OCI-LY7 (cell line): ENCODE data around the gene MBLAC1. TPM values are rescaled to one million over a fixed set of nuclear protein-coding genes. Genes with fewer than 3 reads are reported as not detected.
A peak's percentile ranks its signal among the peaks of the same experiment; 100 is the strongest.

Experiments used
- BruUV-seq: library from RNA; stranded (reverse); fragments of 400-500 nt; replicated peaks from 2 replicates; lab custom pipeline; 2021; lab: Mats Ljungman, UMichigan
- CTCF ChIA-PET: fragments of 300-600 bp; sonication (Branson Sonifier 250); formaldehyde crosslinking; loops from one replicate; lab custom pipeline; 2022; ENCODE audit warnings: antibody characterized with exemption; ENCODE audit not compliant: unreplicated experiment; lab: Charles Lee
- POLR2A ChIA-PET: fragments of 300-600 bp; sonication (Branson Sonifier 250); formaldehyde crosslinking; loops from one replicate; lab custom pipeline; 2022; ENCODE audit warnings: antibody characterized with exemption; lab: Charles Lee
- DNase-seq: peaks from one replicate; pipeline ENCODE4 v3.0.0-alpha.2; 2015; ENCODE audit warnings: low spot score
- H2AFZ ChIP-seq: fragments of 200-600 bp; sonication (generic), shearing (Covaris generic); 2 replicates; pipeline ENCODE4 v1.6.1; 2014; ENCODE audit warnings: mild to moderate bottlenecking, antibody characterized with exemption, low read length, moderate library complexity
- H3K27ac ChIP-seq: fragments of 200-600 bp; sonication (generic); 2 replicates; pipeline ENCODE4 v1.5.1; 2014; ENCODE audit warnings: mixed run types, low read depth, mild to moderate bottlenecking, moderate library complexity, low read length, inconsistent platforms; ENCODE audit not compliant: poor library complexity, severe bottlenecking
- H3K36me3 ChIP-seq: fragments of 200-600 bp; sonication (generic); 2 replicates; pipeline ENCODE4 v1.6.1; 2014; ENCODE audit warnings: mild to moderate bottlenecking, antibody characterized with exemption, low read length, moderate library complexity, mixed read lengths; ENCODE audit not compliant: insufficient read depth
- H3K4me1 ChIP-seq: fragments of 200-600 bp; sonication (generic); 2 replicates; pipeline ENCODE4 v1.5.1; 2014; ENCODE audit warnings: mild to moderate bottlenecking, low read length; ENCODE audit not compliant: insufficient read depth, poor library complexity, severe bottlenecking
- H3K4me2 ChIP-seq: fragments of 200-600 bp; sonication (generic); 2 replicates; pipeline ENCODE4 v1.6.1; 2014; ENCODE audit warnings: mild to moderate bottlenecking, low read length
- H3K4me3 ChIP-seq: fragments of 200-600 bp; sonication (generic); 2 replicates; pipeline ENCODE4 v1.5.1; 2014; ENCODE audit warnings: mild to moderate bottlenecking, low read depth, low read length; ENCODE audit not compliant: poor library complexity, severe bottlenecking
- H3K79me2 ChIP-seq: fragments of 200-600 bp; sonication (generic); 2 replicates; pipeline ENCODE4 v1.6.1; 2016; ENCODE audit warnings: low read depth, mild to moderate bottlenecking, low read length, moderate library complexity, mixed read lengths; ENCODE audit not compliant: insufficient read depth
- H3K9me2 ChIP-seq: fragments of 200-600 bp; sonication (generic); 2 replicates; pipeline ENCODE4 v1.6.1; 2016; ENCODE audit warnings: mild to moderate bottlenecking, low read length, mixed read lengths; ENCODE audit not compliant: insufficient read depth
- H3K9me3 ChIP-seq: fragments of 200-600 bp; sonication (generic); 2 replicates; pipeline ENCODE4 v1.6.1; 2014; ENCODE audit warnings: mild to moderate bottlenecking, mixed run types, low read length, mixed read lengths
- H4K20me1 ChIP-seq: fragments of 200-600 bp; sonication (generic); 2 replicates; pipeline ENCODE4 v1.6.1; 2014; ENCODE audit warnings: mild to moderate bottlenecking, antibody characterized with exemption, low read length, moderate library complexity, mixed read lengths; ENCODE audit not compliant: insufficient read depth
- EZH2phosphoT487 ChIP-seq: fragments of 200-600 bp; sonication (generic); IDR thresholded peaks from 2 replicates; pipeline ENCODE4 v1.6.1; 2018; ENCODE audit warnings: low read depth, borderline replicate concordance, mild to moderate bottlenecking, mixed run types, antibody characterized with exemption, low read length, moderate library complexity, mixed read lengths
- intact Hi-C: fragments of 100-400 bp; cut with micrococcal nuclease; formaldehyde crosslinking; loops from one replicate; pipeline ENCODE4 v1.10.0; 2022; ENCODE audit not compliant: unreplicated experiment
- total RNA-seq, 2 experiments: library from RNA; depleted of rRNA in 1 of 2; stranded (reverse); fragments of >200 nt in 1 of 2; shearing (Covaris generic) in 1 of 2; gene quantifications; 2 replicates each; pipeline ENCODE4 v1.2.3, GENCODE V29; 2014 to 2022
- TF ChIP-seq, protein P1 (sequence below): fragments of 200-600 bp; sonication (generic); conservative IDR thresholded peaks from 2 replicates; pipeline ENCODE4 v1.5.1; 2014; ENCODE audit warnings: mild to moderate bottlenecking, antibody characterized with exemption, low read length, moderate library complexity, mixed read lengths

The MBLAC1 gene
- total RNA-seq, 2 experiments from 2014 or later, result 4.5 to 4.8 TPM

DNA sequence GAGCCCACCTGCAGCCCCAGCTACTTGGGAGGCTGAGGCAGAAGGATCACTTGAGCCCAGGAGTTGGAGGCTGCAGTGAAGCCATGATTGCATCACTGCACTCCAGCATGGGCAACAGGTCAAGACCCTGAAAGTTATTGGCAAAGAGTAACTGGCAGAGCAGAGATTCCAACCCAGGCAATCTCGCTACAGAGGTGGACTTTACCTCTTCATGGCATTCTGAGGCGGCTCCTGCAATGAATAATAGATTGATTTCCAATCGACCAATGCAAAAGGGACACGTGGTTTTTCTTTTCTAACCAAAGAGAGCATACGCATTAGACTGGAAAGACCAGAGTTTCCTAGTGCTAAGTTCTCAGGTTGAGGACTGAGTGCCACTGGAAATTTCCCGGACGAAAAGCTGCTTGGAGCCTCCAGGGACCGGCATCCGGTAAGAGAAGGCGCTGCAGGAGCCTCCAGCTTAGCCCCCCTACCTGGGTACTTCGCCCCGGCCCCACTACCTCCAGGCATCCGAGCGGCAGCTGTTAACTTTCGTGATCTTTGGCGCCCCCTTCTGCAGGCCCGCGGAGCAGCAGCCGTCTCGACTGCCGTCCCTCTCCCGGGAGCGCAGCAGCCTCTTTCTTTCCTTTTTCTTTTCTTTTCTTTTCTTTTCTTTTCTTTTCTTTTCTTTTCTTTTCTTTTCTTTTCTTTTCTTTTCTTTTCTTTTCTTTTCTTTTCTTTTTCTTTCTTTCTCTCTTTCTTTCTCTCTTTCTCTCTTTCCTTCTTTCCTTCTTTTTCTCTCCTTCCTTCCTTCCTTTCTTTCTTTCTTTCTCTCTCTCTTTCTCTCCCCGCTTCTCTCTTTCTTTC lies 4.1 kb downstream of the MBLAC1 start:
- no peaks in the 10 kb centered on the region for H3K36me3 ChIP-seq
- H3K4me2 ChIP-seq, result peak overlapping the region; percentile 60; the same call in 1 of the 2 replicates
- CTCF ChIA-PET, result interaction anchor here (0.6 to 1.7 kb wide), 4 partner anchors 29 to 160 kb away, joined by 3 to 4 read pairs (median 3); partner anchors contain the start of gene AP4M1
- H3K9me3 ChIP-seq, result no peaks in the 10 kb centered on the region
- POLR2A ChIA-PET, result interaction anchor here (0.5 to 0.9 kb wide), 3 partner anchors 29 to 781 kb away, joined by 3 to 5 read pairs (median 4); partner anchors contain the start of genes AP4M1 and MCM7
- H2AFZ ChIP-seq, result peak overlapping the region; percentile 27; the same call in 1 of the 2 replicates
- BruUV-seq, result no TSS peak
- DNase-seq, result peak; percentile 78
- no peaks in the 10 kb centered on the region for H4K20me1 ChIP-seq
- H3K4me3 ChIP-seq, result no peak overlapping the region
- H3K79me2 ChIP-seq, result no peaks in the 10 kb centered on the region
- peaks cover 38% of the 10 kb centered on the region for H3K4me1 ChIP-seq
- H3K9me2 ChIP-seq, result no peaks in the 10 kb centered on the region
- TF ChIP-seq, protein P1, sequence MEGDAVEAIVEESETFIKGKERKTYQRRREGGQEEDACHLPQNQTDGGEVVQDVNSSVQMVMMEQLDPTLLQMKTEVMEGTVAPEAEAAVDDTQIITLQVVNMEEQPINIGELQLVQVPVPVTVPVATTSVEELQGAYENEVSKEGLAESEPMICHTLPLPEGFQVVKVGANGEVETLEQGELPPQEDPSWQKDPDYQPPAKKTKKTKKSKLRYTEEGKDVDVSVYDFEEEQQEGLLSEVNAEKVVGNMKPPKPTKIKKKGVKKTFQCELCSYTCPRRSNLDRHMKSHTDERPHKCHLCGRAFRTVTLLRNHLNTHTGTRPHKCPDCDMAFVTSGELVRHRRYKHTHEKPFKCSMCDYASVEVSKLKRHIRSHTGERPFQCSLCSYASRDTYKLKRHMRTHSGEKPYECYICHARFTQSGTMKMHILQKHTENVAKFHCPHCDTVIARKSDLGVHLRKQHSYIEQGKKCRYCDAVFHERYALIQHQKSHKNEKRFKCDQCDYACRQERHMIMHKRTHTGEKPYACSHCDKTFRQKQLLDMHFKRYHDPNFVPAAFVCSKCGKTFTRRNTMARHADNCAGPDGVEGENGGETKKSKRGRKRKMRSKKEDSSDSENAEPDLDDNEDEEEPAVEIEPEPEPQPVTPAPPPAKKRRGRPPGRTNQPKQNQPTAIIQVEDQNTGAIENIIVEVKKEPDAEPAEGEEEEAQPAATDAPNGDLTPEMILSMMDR, result peak; percentile 81
- TF ChIP-seq EZH2phosphoT487, result no peak
- no peak overlapping the region for H3K27ac ChIP-seq
- intact Hi-C loops, result loop anchor here (1.0 to 10.0 kb wide), 3 partner anchors 139 to 214 kb away; no protein-coding TSS in a partner anchor

DNA sequence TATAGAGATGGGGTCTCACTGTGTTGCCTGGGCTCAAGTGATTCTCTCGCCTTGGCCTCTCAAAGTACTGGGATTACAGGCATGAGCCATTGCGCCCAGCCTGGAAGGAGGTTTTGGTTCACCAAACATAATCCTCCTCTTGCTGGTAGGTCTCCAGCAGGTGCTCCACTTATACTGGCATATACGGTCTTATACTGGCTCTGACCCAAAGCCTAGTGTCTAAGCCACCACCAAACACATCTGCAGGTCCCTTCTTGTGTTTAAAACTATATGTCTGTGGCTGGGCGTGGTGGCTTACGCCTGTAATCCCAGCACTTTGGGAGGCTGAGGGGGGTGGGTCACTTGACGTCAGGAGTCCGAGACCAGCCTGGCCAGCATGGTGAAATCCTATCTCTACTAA lies 5.4 kb downstream of the MBLAC1 start:
- Histone ChIP-seq H3K79me2 (no peaks in the 10 kb centered on the region), H3K36me3 (no peaks in the 10 kb centered on the region), H2AFZ (no peak overlapping the region), H3K4me1 (peaks cover 34% of the 10 kb centered on the region), H3K4me3 (no peak overlapping the region), H3K4me2 (peak overlapping the region; percentile 27; the same call in 1 of the 2 replicates), H3K9me2 (no peaks in the 10 kb centered on the region), H3K27ac (no peak overlapping the region), H4K20me1 (no peaks in the 10 kb centered on the region), H3K9me3 (no peaks in the 10 kb centered on the region)
- intact Hi-C loops, result loop anchor here (1.0 to 10.0 kb wide), 4 partner anchors 85 to 275 kb away; no protein-coding TSS in a partner anchor
- CTCF ChIA-PET, result no interaction called here
- no peak for DNase-seq
- POLR2A ChIA-PET, result interaction anchor here (0.5 to 1.1 kb wide), 4 partner anchors 31 to 271 kb away, joined by 3 to 9 read pairs (median 4); no protein-coding TSS in a partner anchor
- TF ChIP-seq EZH2phosphoT487, result no peak
- TF ChIP-seq, protein P1, result no peak
- no TSS peak for BruUV-seq
